B cell (primary cell): ENCODE measurements around the gene PRRC2C. TPM values are rescaled to one million over a fixed set of nuclear protein-coding genes. Genes with fewer than 3 reads are reported as not detected.

ENCODE experiments used
- ATAC-seq: fragments of 200-7000 bp; cut with Tn5 transposase; one replicate; pipeline ENCODE4 v1.10.0; 2021; ENCODE audit warnings: low read depth, mild to moderate bottlenecking, moderate number of reproducible peaks, moderate library complexity
- CTCF ChIA-PET: fragments of 350-600 bp; sonication (Branson Sonifier 250); formaldehyde crosslinking; loops from one replicate; lab custom pipeline; 2021; ENCODE audit warnings: antibody characterized with exemption, inconsistent platforms; lab: Charles Lee
- POLR2A ChIA-PET: fragments of 350-600 bp; sonication (Branson Sonifier 250); formaldehyde crosslinking; loops from one replicate; lab custom pipeline; 2021; ENCODE audit warnings: antibody characterized with exemption; lab: Charles Lee
- DNase-seq: peaks from one replicate; pipeline ENCODE4 v3.0.0; 2013
- H2AFZ ChIP-seq: 2 replicates; pipeline ENCODE4 v1.6.1; 2012; ENCODE audit warnings: mild to moderate bottlenecking, low read depth, low read length; ENCODE audit not compliant: insufficient read depth, poor library complexity, severe bottlenecking
- H3K27ac ChIP-seq, 2 donors: 1 replicate in 1 of 2; 2 replicates in 1 of 2; pipeline ENCODE4 v1.5.1; 2012 to 2013; ENCODE audit warnings: low read length in 2 of 2, mild to moderate bottlenecking in 2 of 2, moderate library complexity in 1 of 2
- H3K27me3 ChIP-seq, 4 experiments: fragments of 200-600 bp in 1 of 4; sonication (generic) in 1 of 4; replicated peaks in 1 of 4; 1 replicate in 2 of 4; 2 replicates in 2 of 4; pipeline versions ENCODE4 v1.6.1 to v1.7.0; 2013 to 2016; ENCODE audit warnings: low read length in 3 of 4, mild to moderate bottlenecking in 2 of 4, mixed read lengths in 1 of 4, moderate library complexity in 1 of 4; ENCODE audit not compliant: insufficient read depth in 4 of 4, control insufficient read depth in 3 of 4; ENCODE audit errors: control extremely low read depth in 1 of 4
- H3K36me3 ChIP-seq, 2 experiments: replicated peaks in 1 of 2; 1 replicate in 1 of 2; 2 replicates in 1 of 2; pipeline versions ENCODE4 v1.6.1 to v1.7.1; 2013; ENCODE audit warnings: low read length in 1 of 2; ENCODE audit not compliant: insufficient read depth in 2 of 2, control insufficient read depth in 1 of 2; ENCODE audit errors: control extremely low read depth in 1 of 2, extremely low read depth in 1 of 2
- H3K4me1 ChIP-seq, 2 donors: fragments of 200-600 bp in 1 of 2; sonication (generic) in 1 of 2; 1 replicate in 1 of 2; 2 replicates in 1 of 2; pipeline versions ENCODE4 v1.5.1 to v1.6.1; 2013 to 2017; ENCODE audit warnings: low read length in 2 of 2; ENCODE audit not compliant: control insufficient read depth in 2 of 2, insufficient read depth in 2 of 2
- H3K4me2 ChIP-seq: replicated peaks from 2 replicates; pipeline ENCODE3; 2012; ENCODE audit warnings: mild to moderate bottlenecking, low read depth, low read length; ENCODE audit not compliant: poor library complexity, severe bottlenecking
- H3K4me3 ChIP-seq, 5 experiments: fragments of 200-600 bp in 1 of 5; sonication (generic) in 1 of 5; 1 replicate in 3 of 5; 2 replicates in 2 of 5; pipeline versions ENCODE4 v1.5.1 to v1.7.0; 2011 to 2016; ENCODE audit warnings: low read length in 4 of 5, mild to moderate bottlenecking in 4 of 5, low read depth in 2 of 5, control low read depth in 1 of 5, moderate library complexity in 1 of 5; ENCODE audit not compliant: insufficient read depth in 1 of 5; ENCODE audit errors: control extremely low read depth in 1 of 5, extremely low read depth in 1 of 5
- H3K79me2 ChIP-seq: fragments of 200-600 bp; sonication (generic); one replicate; pipeline ENCODE4 v1.6.0; 2016; ENCODE audit warnings: low read length; ENCODE audit not compliant: control insufficient read depth, insufficient read depth
- H3K9ac ChIP-seq: fragments of 200-600 bp; sonication (generic); 2 replicates; pipeline ENCODE4 v1.6.1; 2017; ENCODE audit warnings: mild to moderate bottlenecking, low read length, moderate library complexity
- H3K9me3 ChIP-seq, 3 donors: one replicate each; pipeline versions ENCODE4 v1.6.1 to v1.7.1; 2013; ENCODE audit warnings: low read length in 2 of 3; ENCODE audit not compliant: control insufficient read depth in 2 of 3, insufficient read depth in 1 of 3; ENCODE audit errors: control extremely low read depth in 1 of 3
- H4K20me1 ChIP-seq: 2 replicates; pipeline ENCODE4 v1.6.0; 2012; ENCODE audit warnings: mild to moderate bottlenecking, low read length; ENCODE audit not compliant: insufficient read depth, control insufficient read depth, poor library complexity, severe bottlenecking
- H3K27ac Mint-ChIP-seq: one replicate; pipeline ENCODE4 v1.8.0; 2021; ENCODE audit warnings: mixed read lengths
- H3K27me3 Mint-ChIP-seq: one replicate; pipeline ENCODE4 v1.8.0; 2021; ENCODE audit warnings: mixed read lengths
- H3K4me1 Mint-ChIP-seq: one replicate; pipeline ENCODE4 v1.8.0; 2021; ENCODE audit warnings: mixed read lengths
- H3K4me3 Mint-ChIP-seq: one replicate; pipeline ENCODE4 v1.8.0; 2021; ENCODE audit warnings: mixed read lengths
- H3K9me3 Mint-ChIP-seq: one replicate; pipeline ENCODE4 v1.8.0; 2022; ENCODE audit warnings: mixed read lengths; ENCODE audit not compliant: insufficient read depth
- CTCF ChIP-seq: fragments of 200-600 bp; IDR thresholded peaks from one replicate; pipeline ENCODE4 v1.8.0; 2022; ENCODE audit warnings: antibody characterized with exemption, mild to moderate bottlenecking
- EZH2 ChIP-seq: IDR thresholded peaks from 2 replicates; pipeline ENCODE4 v1.6.1; 2012; ENCODE audit warnings: borderline replicate concordance, low read depth, mild to moderate bottlenecking, moderate library complexity, low read length; ENCODE audit not compliant: insufficient read depth, poor library complexity, severe bottlenecking
- WGBS: methylation state at CpG from one replicate; pipeline ENCODE4 v1.1.5; 2013; ENCODE audit warnings: missing lambda C conversion rate; ENCODE audit not compliant: insufficient coverage; 5-methylcytosine and 5-hydroxymethylcytosine counted together
- intact Hi-C: fragments of 100-400 bp; cut with micrococcal nuclease; formaldehyde crosslinking; loops from one replicate; pipeline ENCODE4 v1.10.0; 2022
- polyA plus RNA-seq: library from polyadenylated mRNA; depleted of rRNA; stranded (reverse); fragments of >200 nt; gene quantifications from 2 replicates; pipeline ENCODE4 v1.2.3, GENCODE V29; 2012
- total RNA-seq, 2 donors: library from RNA; stranded (reverse); fragments of 120-200 nt in 1 of 2; gene quantifications; 1 replicate in 1 of 2; 2 replicates in 1 of 2; pipeline versions ENCODE4 v1.2.3 to v1.2.4, GENCODE V29; 2013 to 2022

Gene PRRC2C
- total and polyA plus RNA-seq, 2 donors (not counting 1 experiment from before 2014, with no cell fraction given), result 65.4 to 305 TPM

GRCh38 chr1:171500304-171500703 lies 15.0 kb downstream of the PRRC2C start:
- no peak overlapping the region for H2AFZ ChIP-seq
- TF ChIP-seq EZH2 (no peak), CTCF (no peak)
- H3K27ac ChIP-seq, result no peak overlapping the region
- H3K9ac ChIP-seq, result no peak overlapping the region
- intact Hi-C loops, result no loop called here
- POLR2A ChIA-PET, result interaction anchor here (1.7 kb wide), 1 partner anchor 15 kb away, joined by 6 read pairs; the partner anchor contains the start of gene PRRC2C
- H3K27me3 ChIP-seq, result no peaks in the 10 kb centered on the region
- WGBS, result 75% methylated on average over 2 of the region's 3 CpGs
- DNase-seq (no peak), ATAC-seq (no peak)
- H4K20me1 ChIP-seq, result peaks cover 99% of the 10 kb centered on the region
- H3K9me3 ChIP-seq, result no peaks in the 10 kb centered on the region
- no peaks in the 10 kb centered on the region for H3K27me3 Mint-ChIP-seq
- no peak overlapping the region for H3K4me2 ChIP-seq
- no peak overlapping the region for H3K4me3 Mint-ChIP-seq
- H3K36me3 ChIP-seq, result peaks cover 2 to 14% of the 10 kb centered on the region in 2 experiments
- CTCF ChIA-PET, result no interaction called here
- H3K4me3 ChIP-seq, result no peak overlapping the region
- H3K27ac Mint-ChIP-seq, result no peak overlapping the region
- H3K9me3 Mint-ChIP-seq, result no peaks in the 10 kb centered on the region
- peaks cover 100% of the 10 kb centered on the region for H3K79me2 ChIP-seq
- H3K4me1 Mint-ChIP-seq, result peaks cover 77% of the 10 kb centered on the region
- H3K4me1 ChIP-seq, result peaks cover 25 to 29% of the 10 kb centered on the region in 2 donors

- TF ChIP-seq CTCF, result no peak
- TF ChIP-seq EZH2, result no peak
- WGBS, result 57% methylated on average over 1 of the region's 4 CpGs
- Histone ChIP-seq H3K27ac (peak overlapping the region in 1 of 2 donors; percentile 24), H3K27me3 (no peaks in the 10 kb centered on the region), H3K9me3 (no peaks in the 10 kb centered on the region), H3K4me1 (peaks cover 22 to 29% of the 10 kb centered on the region in 2 donors), H3K4me3 (no peak overlapping the region), H2AFZ (no peak overlapping the region), H3K79me2 (peaks cover 100% of the 10 kb centered on the region), H3K9ac (no peak overlapping the region), H3K4me2 (peak overlapping the region; percentile 7), H4K20me1 (peaks cover 99% of the 10 kb centered on the region), H3K36me3 (peaks cover 2 to 14% of the 10 kb centered on the region in 2 experiments)
- no peak overlapping the region for H3K4me3 Mint-ChIP-seq
- ATAC-seq, result no peak
- H3K4me1 Mint-ChIP-seq, result peaks cover 77% of the 10 kb centered on the region
- intact Hi-C loops, result no loop called here
- POLR2A ChIA-PET, result interaction anchor here (1.7 kb wide), 1 partner anchor 16 kb away, joined by 6 read pairs; the partner anchor contains the start of gene PRRC2C
- no peak for DNase-seq
- no peaks in the 10 kb centered on the region for H3K27me3 Mint-ChIP-seq
- H3K9me3 Mint-ChIP-seq, result no peaks in the 10 kb centered on the region
- H3K27ac Mint-ChIP-seq, result no peak overlapping the region
- CTCF ChIA-PET, result no interaction called here
Observed at GRCh38 chr1:171500803-171501202, 15.5 kb downstream of the PRRC2C start.
